Activated CD8-positive, alpha-beta memory T cell treated with anti-CD3 and anti-CD28 coated beads for 1 hour (primary cell): ENCODE measurements around the gene CAPRIN1.
"Not testable (repeated sequence)": the region's sequence is repeated elsewhere in the genome, so short reads cannot be mapped to it uniquely, and the experiment has no call there.

Experiments used
- DNase-seq, 2 donors: peaks; one replicate each; pipeline ENCODE4 v3.0.0-alpha.2; 2020; ENCODE audit warnings: low read depth in 1 of 2; ENCODE audit errors: extremely low read depth in 1 of 2

Gene CAPRIN1

DNA sequence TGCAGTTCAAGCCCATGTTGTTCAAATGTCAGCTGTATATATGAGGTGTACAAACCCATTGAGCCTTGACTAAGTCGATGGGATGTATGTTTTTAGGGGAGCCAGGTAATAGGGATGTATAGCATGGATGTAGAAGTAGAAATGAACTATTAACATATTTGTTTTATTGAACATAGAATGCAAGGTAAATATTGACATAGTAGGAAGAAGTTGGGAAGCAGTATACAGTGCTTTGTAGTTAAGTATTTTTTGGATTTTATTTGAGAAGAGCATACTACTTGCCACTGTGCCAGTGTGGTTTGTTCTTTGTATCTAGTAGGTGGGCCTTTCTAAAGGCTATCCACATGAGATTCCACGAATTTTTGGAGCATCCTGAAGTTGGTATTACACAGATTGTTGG lies 33.1 kb downstream of the CAPRIN1 start:
- no peak for DNase-seq

- DNase-seq = no peak
These were observed 35.2 kb downstream of the CAPRIN1 start for GRCh38 chr11:34086554-34087283.

- no peak for DNase-seq
These were observed 40.3 kb downstream of the CAPRIN1 start for GRCh38 chr11:34091825-34092224.

- DNase-seq = not testable (repeated sequence)
These were observed 43.4 kb downstream of the CAPRIN1 start for GRCh38 chr11:34094900-34095299.

DNA sequence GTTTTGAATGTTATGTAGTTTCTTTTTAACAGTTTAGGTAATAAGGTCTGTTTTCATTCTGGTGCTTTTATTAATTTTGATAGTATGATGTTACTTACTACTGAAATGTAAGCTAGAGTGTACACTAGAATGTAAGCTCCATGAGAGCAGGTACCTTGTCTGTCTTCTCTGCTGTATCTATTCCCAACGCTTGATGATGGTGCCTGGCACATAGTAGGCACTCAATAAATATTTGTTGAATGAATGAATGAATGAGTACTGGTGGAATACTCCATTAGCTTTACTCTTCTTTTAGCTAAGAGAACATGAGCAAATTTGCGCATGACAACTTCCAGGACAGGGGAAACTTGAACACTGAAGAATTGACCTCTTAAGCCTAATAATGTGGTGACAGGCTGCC lies 47.3 kb downstream of the CAPRIN1 start:
- no peak for DNase-seq

DNA sequence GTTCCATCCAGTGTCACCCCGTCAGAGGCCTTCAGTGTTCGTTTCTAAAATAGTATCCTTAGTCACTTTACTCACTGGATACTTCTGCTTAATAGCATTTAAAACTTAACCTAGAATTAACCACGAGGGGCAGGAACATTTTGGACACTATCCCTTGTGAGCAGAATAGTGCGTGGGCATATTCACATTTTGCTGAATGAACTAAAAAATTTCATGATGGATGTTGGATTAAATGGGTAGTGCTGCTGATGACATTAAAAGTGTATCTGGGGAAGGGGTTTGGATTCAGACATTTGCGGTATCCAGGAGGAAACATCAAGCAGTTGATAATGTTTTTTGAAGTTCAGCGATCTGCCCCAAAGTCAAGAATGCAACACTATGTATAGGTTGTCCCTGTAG lies 53.1 kb downstream of the CAPRIN1 start:
- no peak for DNase-seq

DNA sequence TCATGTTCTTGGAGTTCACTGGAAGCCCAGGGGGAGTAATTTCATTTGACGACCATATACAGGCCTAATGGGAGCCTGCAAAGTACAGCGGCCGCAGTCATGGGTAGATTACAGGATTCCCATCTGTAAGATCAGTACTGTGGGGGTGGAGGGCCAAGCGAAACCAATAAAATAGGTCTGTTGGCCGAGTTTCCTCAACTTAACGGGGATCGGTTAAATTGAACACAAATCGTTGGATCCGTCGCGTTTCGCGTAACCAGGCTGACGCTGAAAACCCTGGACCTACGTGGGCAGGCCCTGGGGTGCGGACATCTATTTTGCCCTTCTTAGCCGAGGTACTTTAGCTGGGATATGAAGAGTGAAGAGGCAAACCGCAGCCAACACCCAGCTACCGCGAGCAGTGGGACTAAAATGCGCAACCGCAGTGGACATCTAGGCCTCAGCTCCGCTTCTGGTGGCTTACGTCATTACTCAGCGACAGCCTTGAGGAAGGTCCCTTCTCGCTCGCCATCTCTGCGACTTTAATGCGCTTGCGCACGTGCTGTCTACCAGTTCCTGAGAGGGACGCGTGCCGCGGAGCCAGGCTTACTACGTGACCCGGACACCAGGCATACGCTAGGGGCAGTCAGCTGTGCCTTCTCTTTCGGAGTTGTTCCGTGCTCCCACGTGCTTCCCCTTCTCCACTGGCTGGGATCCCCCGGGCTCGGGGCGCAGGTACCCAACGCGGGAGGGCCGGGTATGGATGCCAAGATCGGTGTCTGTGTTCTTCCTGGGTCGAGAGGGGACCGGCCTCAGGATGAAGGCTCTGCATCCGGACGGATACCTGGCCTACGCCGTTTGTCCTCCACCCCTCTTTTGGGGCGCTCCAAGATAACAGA lies 53.8 kb downstream of the CAPRIN1 start, which contains the start of gene NAT10:
NAT10 (plus strand) TSS at position 551 of the 878 bp plus-strand sequence. CDS start 2,597 bp downstream, outside the sequence.
- DNase-seq = peak; percentile 93 to 97

DNA sequence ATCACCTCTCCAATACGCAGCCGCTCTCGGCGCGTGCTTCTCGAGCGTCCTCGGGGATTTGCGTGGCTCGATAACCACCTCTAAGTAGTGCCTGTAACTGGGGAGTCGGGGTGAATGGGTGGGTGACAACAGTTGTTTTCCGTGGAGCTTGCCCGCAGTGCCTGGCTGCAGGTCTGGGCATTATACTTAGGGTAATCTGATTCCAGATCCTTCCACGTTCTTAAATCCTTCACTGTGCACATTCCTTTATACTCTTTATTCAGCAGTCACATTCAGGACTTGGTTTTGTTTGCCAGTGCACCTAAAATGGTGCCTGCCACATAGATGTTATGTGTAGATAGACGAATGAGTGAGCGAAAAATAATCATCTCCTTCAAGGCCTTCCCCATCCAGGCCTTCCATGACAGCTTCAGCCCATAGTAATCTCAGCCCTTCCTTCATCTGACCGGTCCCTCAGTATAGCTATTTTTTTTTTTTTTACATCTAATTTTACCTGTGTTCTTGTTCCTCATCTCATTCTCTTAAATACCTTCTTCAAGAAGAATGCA lies 54.5 kb downstream of the CAPRIN1 start:
- DNase-seq = no peak

DNA sequence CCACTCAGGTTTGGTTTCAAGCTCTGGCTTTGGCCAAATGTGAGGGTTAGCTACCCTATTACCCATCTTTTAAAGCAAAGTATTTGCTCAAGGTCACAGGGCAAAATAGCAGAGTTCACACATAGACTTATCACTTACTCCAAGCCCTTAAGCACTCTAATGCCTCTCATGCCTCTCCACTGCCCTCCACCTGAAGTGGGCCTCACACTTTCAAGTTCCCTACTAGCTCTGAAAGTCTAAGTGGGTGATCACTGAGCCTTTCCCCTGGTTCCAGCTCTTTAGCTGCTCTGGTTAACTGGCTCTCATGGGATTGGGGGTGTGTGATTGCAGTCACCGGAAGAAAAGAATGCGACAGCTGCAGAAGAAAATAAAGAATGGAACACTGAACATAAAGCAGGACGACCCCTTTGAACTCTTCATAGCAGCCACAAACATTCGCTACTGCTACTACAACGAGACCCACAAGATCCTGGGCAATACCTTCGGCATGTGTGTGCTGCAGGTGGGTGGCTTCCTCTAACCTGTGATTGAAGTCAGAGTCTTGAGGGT lies 60.3 kb downstream of the CAPRIN1 start:
- DNase-seq = no peak

DNA sequence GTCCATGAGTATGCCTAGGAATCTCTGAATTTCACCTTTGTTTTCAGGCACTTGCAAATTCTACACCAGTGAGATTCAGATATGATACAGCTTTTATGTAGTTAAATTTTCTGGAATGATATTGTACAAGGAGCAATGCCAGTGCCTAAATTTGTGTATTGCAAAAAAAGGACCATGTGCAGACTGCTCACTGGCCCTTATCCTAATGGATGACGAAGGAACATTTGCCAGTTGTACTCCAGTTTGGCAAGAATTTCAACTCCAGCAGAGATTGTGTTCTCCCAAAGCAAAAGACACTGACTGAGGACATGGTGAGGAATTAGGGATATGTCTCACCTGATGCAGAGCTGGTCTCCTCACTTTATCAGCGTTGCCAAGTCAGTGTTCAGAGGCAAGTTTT lies 62.5 kb downstream of the CAPRIN1 start:
- no peak for DNase-seq

GRCh38 chr11:34114471-34114870 lies 62.9 kb downstream of the CAPRIN1 start:
- DNase-seq = no peak

DNA sequence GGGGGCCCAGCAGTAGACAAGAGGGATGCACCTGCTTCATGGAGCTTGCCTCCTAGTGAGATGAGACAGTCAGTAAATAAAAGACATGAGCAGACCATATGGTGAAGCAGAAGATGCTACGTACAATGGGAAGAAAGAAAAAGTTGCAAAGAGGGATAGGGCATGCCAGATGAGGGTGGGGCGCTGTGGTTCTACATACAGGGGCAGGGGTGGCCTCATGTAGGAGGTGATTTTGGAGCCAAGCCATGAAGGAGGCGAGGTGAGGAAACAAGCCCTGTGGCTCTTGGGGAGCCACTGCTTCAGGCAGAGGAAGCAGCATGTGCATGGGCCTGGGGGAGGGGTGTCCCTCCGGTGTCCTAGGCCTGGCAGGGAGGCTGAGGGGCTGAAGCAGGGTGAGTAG lies 69.1 kb downstream of the CAPRIN1 start:
- no peak for DNase-seq

GRCh38 chr11:34124885-34125668 lies 73.5 kb downstream of the CAPRIN1 start:
- DNase-seq = no peak

DNA sequence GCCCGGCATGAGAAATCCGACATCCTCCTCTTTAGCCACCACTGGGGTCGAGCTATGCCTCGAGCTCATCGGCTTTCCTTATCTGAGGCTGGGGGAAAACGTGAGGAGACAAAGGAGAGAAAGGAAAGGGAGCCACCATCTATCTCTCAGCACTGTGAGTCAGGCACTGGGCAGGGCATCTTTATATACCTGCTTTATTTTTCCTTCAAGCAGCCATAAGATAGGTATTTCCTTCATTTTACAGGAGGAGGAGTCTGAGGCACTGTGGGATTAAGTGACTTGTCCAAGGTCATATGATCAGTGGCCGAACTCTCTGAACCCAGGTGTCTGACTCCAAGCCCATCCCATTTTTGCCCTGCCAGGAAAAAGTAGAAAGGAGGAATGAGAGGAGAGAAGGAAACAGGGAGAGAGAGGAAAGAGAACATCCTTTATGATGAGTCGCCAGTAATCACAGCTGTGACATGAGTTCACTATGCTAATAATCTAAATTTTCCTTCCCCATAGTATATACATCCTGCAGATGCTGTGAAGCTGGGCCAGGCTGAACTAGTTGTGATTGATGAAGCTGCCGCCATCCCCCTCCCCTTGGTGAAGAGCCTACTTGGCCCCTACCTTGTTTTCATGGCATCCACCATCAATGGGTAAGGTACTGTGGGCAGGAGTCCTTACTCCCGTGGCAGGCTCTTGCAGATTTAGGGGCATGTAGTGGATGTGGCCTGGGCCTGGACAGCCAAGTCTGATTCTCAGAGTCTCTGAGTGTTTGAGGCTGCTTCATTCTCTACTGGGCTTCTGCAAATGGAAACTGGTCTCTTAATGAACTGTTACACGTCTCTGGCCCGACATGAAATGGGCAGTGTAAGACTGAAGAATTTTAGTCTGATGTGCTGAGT lies 75.7 kb downstream of the CAPRIN1 start:
- no peak for DNase-seq

- no peak for DNase-seq
These were observed 77.3 kb downstream of the CAPRIN1 start for GRCh38 chr11:34128824-34129223.

DNA sequence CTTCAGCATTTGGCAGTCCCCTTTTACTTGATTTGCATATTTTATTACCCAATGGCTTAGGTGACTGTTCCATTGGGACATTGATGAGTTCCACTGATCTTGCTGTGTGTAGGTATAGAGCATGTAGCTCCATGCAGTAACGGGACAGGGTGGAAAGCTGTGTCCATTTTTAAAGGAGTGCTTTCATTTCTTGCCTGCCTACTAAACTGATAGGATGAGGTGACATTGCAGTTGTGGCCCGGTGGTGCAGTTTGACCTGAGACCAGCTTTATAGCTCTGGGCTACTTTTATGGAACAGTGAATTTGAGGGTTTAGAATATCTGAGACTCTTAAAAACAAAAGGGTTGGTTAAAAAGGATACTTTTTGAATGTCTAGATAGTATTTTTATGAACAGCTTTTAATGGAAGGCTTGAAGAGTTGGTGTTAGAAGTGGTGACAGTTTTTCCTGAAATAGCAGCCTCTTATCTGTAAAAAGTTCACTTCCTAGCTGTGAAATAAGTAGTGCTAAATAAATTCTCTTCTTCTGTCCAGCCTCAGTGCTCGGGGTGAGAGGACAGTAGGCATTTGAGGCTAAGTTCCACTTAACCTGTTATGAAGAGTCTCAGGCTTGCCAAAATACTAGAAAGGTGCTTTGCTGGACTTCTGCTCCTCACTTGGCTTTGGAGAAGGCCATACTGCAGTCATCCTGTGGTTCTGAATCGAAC lies 80.9 kb downstream of the CAPRIN1 start:
- no peak for DNase-seq

- no peak for DNase-seq
These were observed 83.2 kb downstream of the CAPRIN1 start for GRCh38 chr11:34134765-34135164.

DNA sequence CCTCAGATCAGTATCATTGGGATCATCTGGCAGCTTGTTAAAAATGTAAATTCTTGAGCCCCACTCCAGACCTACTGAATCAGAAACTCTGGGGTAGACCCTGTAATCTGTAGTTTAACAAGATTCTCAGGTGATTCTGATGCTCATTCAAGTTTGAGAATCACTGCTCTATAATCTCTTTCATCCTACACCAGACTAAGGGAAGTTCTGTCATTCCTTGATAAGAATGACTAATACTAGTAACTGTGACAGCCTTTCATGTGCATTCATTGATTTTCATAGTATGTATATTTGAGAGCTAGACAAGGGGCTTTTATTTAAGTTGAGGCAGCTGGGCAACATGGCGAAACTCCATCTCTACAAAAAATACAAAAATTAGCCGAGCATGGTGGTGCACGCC lies 83.9 kb downstream of the CAPRIN1 start:
- DNase-seq = no peak

DNA sequence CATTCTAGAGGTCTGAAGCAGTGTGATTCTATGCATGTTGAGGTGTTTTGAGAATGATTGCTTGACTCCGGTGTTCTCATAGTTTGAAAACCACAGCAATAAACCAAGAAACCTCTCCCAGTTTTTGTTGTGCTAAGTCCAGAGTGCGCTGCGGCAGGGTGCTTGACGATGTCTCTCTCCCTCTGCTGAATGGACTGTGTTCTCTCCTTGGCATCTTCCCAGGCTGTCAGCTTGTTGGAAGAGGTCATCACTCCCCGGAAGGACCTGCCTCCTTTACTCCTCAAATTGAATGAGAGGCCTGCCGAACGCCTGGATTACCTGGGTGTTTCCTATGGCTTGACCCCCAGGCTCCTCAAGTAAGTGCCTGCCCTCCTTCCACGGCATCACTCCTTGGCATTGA lies 84.9 kb downstream of the CAPRIN1 start:
- DNase-seq = no peak
